Activated T-cell treated with anti-CD3 and anti-CD28 coated beads, Interleukin-2, amount 50 U/mL, for 72 hours (primary cell): ENCODE measurements around the gene BRD3OS. TPM values are rescaled to one million over a fixed set of nuclear protein-coding genes. Genes with fewer than 3 reads are reported as not detected.

Experiments
- ATAC-seq, 2 donors: fragments of 150-1000 bp; cut with Tn5 transposase; replicated peaks in 1 of 2; 2 replicates each; pipeline ENCODE4 v1.10.0; 2021; ENCODE audit warnings: moderate library complexity in 2 of 2, mild to moderate bottlenecking in 1 of 2
- DNase-seq, 2 donors: peaks; one replicate each; pipeline ENCODE4 v3.0.0; 2021 to 2022; ENCODE audit warnings: mixed read lengths in 1 of 2
- H3K27ac Mint-ChIP-seq: one replicate; pipeline ENCODE4 v1.8.0; 2022; ENCODE audit warnings: mild to moderate bottlenecking, moderate library complexity, mixed read lengths
- H3K27me3 Mint-ChIP-seq: one replicate; pipeline ENCODE4 v1.8.0; 2022; ENCODE audit warnings: low read depth, mixed read lengths
- H3K36me3 Mint-ChIP-seq, 2 donors: one replicate each; pipeline ENCODE4 v1.8.0; 2022; ENCODE audit warnings: mixed read lengths in 2 of 2, mild to moderate bottlenecking in 1 of 2; ENCODE audit not compliant: insufficient read depth in 2 of 2
- H3K4me1 Mint-ChIP-seq: one replicate; pipeline ENCODE4 v1.8.0; 2022; ENCODE audit warnings: low read depth, mixed read lengths
- H3K4me3 Mint-ChIP-seq, 2 donors: one replicate each; pipeline ENCODE4 v1.8.0; 2022; ENCODE audit warnings: mild to moderate bottlenecking in 2 of 2, mixed read lengths in 2 of 2, moderate library complexity in 2 of 2
- H3K9me3 Mint-ChIP-seq, 2 donors: one replicate each; pipeline ENCODE4 v1.8.0; 2022; ENCODE audit warnings: mixed read lengths in 2 of 2
- total RNA-seq, 2 donors: library from RNA; stranded (reverse); gene quantifications; one replicate each; pipeline ENCODE4 v1.2.3, GENCODE V29; 2022

The BRD3OS gene
- total RNA-seq, 2 donors from 2014 or later, result 6.3 to 10.3 TPM

DNA sequence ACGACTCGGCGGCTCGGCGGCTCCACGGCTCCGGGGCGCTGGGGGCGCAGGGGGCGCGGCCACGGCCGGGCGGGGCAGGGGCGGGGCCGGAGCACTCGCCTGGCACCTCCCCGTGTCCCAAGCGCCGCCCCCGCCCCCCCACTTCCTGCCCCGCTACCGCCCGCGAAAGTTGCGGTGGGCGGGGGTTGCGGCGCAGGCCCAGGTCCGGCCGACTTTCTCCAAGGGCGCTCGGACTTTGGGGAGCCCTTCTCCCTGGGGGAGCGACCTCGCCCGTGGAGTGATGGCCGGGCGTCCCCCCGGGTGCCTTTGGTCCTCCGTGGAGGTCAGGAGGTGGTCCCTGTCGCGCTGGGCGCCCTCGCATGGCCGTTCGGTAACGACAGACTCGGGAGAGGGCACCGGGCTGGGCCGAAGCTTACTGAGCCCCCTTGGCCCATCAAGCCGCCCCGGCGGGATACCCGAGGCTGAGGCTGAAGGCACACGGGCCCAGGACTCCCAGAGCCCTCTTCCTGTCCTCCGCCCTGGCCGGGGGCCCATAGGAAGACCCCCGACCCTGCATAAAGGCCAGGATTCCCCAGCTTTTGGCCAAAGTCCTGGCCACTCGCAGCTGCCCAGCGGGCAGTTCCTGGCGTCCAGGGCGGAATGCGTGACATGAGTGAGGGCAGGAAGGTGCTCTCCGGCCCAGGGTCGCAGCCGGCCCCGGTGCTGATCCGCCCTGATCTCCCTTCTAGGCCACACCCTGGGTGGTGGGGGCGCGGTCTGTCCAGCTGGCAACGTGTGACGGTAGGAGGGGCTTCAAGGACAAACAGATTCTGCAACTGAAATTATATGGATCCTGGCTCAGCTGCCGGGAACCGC is 32.3 kb upstream of the BRD3OS start:
- Mint-ChIP-seq H3K27me3 (peaks cover 17% of the 10 kb centered on the region), H3K27ac (no peak overlapping the region), H3K4me3 (peak overlapping the region; percentile 64 to 72), H3K9me3 (no peaks in the 10 kb centered on the region), H3K36me3 (no peaks in the 10 kb centered on the region), H3K4me1 (no peaks in the 10 kb centered on the region)
- ATAC-seq (peak; percentile 82 to 84), DNase-seq (peak; percentile 70 to 77)

DNA sequence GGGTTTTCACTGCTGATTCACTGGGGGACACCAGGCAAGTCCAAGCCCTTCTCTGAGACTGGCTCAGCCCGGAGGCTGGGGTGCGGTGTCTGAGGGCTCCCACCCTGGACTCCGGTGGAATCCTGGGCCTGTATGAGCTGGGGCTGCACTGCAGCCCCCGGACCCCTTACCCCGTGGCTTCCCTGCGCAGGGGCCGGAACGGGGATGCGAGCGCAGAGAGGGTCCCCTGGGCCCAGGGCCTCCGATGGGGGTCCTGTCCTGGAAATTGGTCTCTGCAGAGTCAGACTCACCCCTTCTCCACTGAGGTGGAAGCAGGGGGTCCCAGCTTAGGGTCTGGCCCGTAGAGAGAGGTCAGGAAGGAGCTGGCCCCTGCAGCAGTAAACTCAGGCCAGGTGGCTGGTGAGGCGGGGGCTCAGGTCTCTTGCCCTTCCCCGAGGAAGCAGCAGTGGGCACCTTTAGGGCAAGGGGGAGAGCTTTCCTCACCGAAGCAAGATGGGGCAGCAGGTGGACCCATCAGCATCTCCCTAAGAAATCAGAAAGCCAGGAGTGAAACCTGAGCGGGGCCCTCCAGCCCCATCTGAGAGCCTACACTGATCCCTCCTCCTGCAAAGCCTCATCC is 31.5 kb upstream of the BRD3OS start:
- ATAC-seq (no peak), DNase-seq (no peak)
- Mint-ChIP-seq H3K27ac (no peak overlapping the region), H3K9me3 (no peaks in the 10 kb centered on the region), H3K4me3 (peak overlapping the region; percentile 64 to 72), H3K4me1 (no peaks in the 10 kb centered on the region), H3K36me3 (no peaks in the 10 kb centered on the region), H3K27me3 (peaks cover 17% of the 10 kb centered on the region)

DNA sequence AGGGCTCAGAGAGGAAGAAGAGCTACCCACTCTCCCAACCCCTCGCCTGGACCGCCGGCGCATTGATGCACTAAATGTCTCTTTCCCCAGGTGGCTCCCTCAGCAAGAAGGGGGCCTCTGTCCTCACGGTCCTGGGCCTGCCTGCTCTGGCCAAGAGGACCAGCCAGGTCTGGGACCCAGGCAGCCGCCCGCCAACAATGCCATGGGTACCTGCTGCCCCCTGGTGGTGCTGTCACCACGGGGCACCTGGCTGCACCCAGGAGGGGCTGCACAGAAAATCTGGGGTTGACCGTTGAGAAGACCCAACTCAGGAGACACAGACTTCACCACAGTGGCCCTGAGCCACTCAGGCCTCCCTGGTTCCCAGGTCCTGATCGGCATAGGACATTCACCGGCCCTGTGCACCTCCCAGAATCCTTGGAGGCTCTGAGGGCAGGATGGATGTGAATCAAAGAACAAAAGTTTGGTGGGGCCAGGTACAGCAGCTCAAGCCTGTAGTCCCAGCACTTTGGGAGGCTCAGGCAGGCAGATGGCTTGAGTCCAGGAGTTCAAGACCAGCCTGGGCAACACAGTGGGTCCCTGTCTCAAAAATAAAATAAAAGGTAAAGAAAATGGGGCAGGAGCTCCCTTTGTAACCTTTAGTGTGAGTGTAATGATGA is 30.8 kb upstream of the BRD3OS start:
- Mint-ChIP-seq H3K36me3 (no peaks in the 10 kb centered on the region), H3K27ac (no peak overlapping the region), H3K9me3 (no peaks in the 10 kb centered on the region), H3K27me3 (peaks cover 17% of the 10 kb centered on the region), H3K4me3 (peak overlapping the region; percentile 35 to 48), H3K4me1 (no peaks in the 10 kb centered on the region)
- peak; percentile 42 to 46 for ATAC-seq
- DNase-seq, result peak; percentile 83 to 89

DNA sequence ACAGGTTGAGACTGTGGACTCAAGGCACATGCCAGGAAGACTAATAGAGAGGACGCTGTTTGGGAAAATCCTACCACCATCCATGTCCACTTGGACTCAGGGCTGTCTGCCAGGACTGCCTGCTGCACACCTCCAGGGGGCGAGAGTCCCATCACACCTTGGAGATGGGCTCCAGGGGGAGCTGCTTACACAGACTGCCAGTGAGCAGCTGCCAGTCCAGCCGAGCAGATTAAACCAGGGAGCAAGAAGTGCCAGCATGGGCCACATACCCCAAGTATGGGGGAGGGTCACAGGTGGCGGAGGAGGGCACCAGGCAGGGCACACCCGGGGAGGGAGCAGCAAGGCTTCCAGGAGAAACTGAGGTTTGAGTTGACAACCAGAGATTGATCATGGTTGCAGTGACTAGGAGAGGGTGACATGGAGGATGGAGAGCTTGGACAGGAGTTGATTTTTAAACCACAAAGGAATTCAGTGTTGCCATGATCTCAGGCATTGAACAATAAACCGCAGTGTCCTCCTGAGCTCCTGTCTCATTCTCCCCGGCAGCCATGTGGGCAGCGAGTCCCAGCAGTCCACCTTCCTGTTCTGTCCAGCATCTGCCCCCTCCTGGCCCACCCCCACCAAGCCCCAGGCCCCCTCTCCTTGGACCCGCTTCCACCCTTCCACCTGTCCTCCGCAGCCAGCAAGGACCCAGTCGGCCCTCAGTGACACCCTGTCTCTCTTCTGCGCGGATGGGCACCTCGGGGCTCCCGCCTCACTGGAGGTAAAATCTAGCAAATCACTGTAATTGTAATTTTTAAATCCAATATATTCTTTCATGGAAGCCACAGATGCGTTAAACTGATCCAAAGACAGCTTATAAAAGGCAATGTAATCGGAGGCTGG is 30.0 kb upstream of the BRD3OS start:
- H3K4me1 Mint-ChIP-seq, result no peaks in the 10 kb centered on the region
- peaks cover 17% of the 10 kb centered on the region for H3K27me3 Mint-ChIP-seq
- ATAC-seq, result no peak
- DNase-seq, result no peak
- H3K9me3 Mint-ChIP-seq, result no peaks in the 10 kb centered on the region
- no peaks in the 10 kb centered on the region for H3K36me3 Mint-ChIP-seq
- no peak overlapping the region for H3K4me3 Mint-ChIP-seq
- H3K27ac Mint-ChIP-seq, result no peak overlapping the region

DNA sequence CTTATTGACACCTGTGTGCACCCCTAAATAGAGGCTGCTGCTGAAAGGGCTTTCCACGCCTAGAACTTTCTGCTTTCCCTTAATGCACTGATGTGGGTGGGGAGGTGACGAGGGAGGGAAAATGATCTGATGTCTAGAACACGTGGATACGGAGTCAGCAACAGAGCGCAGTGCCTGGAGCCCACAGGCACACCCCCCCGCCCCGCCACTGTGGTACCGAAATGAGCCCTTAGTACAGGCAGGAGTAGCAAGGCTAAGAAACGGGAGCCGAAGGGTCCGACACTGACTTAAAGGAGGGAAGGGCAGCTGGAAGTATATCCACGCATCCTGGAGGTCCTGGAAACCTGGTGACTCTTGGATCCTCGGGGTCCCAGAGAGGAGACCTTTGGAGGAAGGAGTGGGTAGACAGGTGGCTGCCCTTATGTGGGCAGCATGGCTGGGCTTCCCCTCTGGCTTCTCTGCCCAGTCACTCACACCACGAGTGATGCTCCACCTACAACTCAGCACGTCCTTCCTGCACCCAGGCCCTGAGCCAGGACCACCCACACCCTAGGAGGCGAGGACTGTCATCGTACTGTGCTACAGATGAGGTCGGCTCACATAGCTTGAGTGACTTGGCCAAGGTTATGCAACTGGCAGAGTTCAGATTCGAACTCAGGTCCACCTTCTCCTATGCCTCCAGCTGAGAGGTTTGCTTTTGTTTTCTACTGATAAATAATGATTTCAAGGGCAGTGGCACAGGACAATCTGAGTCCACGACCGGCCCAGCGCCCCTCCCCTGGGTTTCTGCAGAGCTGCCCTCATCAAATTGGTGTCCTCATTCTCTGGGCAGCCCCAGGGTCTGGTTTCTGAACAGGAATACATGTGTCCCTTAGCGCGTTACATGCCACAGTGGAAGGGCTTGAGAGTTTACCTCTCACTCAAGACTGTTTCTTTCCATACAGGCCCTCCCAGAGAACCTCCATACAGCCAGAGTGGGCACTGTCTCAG is 28.5 kb upstream of the BRD3OS start:
- DNase-seq, result no peak
- no peaks in the 10 kb centered on the region for H3K36me3 Mint-ChIP-seq
- no peak overlapping the region for H3K27ac Mint-ChIP-seq
- H3K27me3 Mint-ChIP-seq, result peaks cover 9% of the 10 kb centered on the region
- ATAC-seq, result no peak
- no peaks in the 10 kb centered on the region for H3K4me1 Mint-ChIP-seq
- no peak overlapping the region for H3K4me3 Mint-ChIP-seq
- H3K9me3 Mint-ChIP-seq, result no peaks in the 10 kb centered on the region

DNA sequence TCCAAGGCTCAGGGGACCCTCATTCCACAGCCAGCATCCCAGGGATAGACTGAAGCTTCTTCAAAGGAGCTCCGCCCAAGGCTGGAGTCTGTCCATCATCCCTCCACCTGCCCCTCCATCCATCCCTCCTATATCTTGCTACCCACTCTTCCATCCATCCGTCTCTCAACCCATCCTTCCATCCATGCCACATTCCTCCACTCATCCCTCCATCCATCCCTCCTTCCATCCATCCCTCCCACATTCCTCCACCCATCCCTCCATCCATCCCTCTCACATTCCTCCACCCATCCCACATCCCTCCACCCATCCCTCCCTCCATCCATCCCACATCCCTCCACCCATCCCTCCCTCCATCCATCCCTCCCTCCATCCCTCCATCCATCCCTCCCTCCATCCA is 27.7 kb upstream of the BRD3OS start:
- Mint-ChIP-seq H3K27ac (no peak overlapping the region), H3K4me1 (no peaks in the 10 kb centered on the region), H3K9me3 (no peaks in the 10 kb centered on the region), H3K4me3 (no peak overlapping the region), H3K36me3 (no peaks in the 10 kb centered on the region), H3K27me3 (peaks cover 9% of the 10 kb centered on the region)
- ATAC-seq (no peak), DNase-seq (no peak)

DNA sequence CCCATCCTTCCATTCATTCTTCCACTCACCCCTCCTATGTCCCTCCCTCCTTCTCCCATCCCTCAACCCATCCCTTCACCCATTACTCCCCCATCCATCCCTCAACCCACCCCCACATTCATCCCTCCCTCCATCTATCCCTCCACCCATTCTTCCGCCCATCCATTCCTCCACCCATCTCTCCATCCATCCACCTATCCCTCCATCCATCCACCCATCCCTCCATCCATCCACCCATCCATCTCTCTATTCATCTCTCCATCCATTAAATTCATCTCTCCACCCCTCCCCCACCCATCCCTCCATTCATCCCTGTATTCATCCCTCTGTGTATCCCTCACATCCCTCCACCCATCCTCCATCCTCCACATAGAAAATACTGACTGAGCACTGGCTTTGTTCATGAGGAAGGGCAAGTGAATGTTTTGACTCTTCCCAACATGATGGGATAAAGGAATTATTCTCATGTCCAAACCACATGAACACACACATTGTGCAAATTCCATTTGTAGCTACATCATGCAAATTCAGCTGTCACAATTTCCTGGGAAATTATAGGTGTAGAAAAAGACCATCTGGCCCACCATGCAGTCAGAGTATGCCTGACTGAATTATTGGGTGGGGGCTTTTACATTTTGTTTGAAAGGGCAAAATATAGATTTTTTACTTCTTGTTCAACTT is 26.2 kb upstream of the BRD3OS start:
- DNase-seq (no peak), ATAC-seq (no peak)
- Mint-ChIP-seq H3K27ac (no peak overlapping the region), H3K36me3 (no peaks in the 10 kb centered on the region), H3K4me3 (no peak overlapping the region), H3K27me3 (peaks cover 9% of the 10 kb centered on the region), H3K4me1 (no peaks in the 10 kb centered on the region), H3K9me3 (no peaks in the 10 kb centered on the region)

DNA sequence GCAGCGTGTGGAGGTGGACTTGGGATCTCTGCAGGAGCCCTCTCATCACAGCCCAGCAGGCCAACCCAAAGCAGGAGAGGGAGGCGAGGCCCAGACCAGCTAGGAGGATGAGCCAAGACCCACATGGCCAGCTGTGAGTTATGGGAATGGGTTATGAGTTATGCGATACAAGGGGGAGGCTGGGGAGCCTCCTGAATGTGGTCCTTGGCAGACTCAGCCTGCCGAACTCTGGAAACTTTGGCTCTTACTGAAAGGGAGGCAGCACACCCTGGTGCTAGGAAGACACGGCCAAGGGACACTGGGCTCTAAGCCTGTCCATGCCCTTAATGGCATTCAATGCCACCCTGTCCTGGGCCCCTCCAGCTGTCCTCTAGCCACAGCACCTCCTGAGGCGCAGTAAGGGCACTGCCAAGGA is 25.4 kb upstream of the BRD3OS start:
- Mint-ChIP-seq H3K27ac (no peak overlapping the region), H3K4me1 (no peaks in the 10 kb centered on the region), H3K27me3 (peaks cover 3% of the 10 kb centered on the region), H3K36me3 (no peaks in the 10 kb centered on the region), H3K9me3 (no peaks in the 10 kb centered on the region), H3K4me3 (no peak overlapping the region)
- ATAC-seq (no peak), DNase-seq (no peak)

DNA sequence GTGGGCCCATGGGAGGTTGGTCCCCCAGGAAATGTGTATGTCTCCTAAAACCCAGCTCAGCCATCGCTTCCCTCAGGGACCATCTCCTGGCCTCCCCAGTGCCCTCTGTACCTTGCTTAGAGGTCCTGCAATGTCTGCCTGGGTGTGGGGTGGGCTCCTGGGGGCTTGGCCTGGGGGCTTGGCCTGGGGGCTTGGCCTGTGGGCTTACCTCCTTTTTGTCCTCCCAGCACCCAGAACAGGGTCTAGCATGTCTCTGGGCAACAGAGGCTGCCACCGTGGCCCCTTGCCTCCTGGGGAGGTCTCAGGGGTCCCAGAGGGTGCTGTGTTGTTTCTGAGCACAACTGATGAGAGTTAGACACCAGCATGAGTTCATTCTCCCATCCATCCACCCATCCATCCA is 22.5 kb upstream of the BRD3OS start:
- ATAC-seq, result no peak
- H3K27ac Mint-ChIP-seq, result no peak overlapping the region

DNA sequence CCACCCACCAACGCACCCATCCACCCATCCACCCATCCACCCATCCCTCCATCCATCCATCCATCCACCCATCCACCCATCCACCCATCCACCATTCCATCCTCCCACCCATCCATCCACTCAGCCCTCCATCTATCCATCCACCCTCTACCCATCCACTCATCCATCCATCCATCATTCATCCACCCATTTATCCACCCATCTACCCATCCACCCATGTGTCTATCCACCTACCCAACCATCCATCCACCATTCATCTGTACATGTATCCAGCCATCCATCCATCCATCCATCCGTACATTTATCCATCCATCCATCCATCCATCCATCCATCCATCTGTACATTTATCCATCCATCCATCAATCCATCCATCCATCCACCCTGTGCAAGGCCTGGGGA is 22.0 kb upstream of the BRD3OS start:
- Mint-ChIP-seq H3K4me1 (no peaks in the 10 kb centered on the region), H3K27me3 (no peaks in the 10 kb centered on the region), H3K27ac (no peak overlapping the region), H3K4me3 (no peak overlapping the region), H3K36me3 (no peaks in the 10 kb centered on the region), H3K9me3 (no peaks in the 10 kb centered on the region)
- ATAC-seq (no peak), DNase-seq (no peak)

More for the DNA sequence above, 22.5 kb upstream of the BRD3OS start:
- no peaks in the 10 kb centered on the region for H3K36me3 Mint-ChIP-seq
- no peak for DNase-seq
- no peaks in the 10 kb centered on the region for H3K9me3 Mint-ChIP-seq
- no peaks in the 10 kb centered on the region for H3K4me1 Mint-ChIP-seq
- no peak overlapping the region for H3K4me3 Mint-ChIP-seq
- H3K27me3 Mint-ChIP-seq, result no peaks in the 10 kb centered on the region

DNA sequence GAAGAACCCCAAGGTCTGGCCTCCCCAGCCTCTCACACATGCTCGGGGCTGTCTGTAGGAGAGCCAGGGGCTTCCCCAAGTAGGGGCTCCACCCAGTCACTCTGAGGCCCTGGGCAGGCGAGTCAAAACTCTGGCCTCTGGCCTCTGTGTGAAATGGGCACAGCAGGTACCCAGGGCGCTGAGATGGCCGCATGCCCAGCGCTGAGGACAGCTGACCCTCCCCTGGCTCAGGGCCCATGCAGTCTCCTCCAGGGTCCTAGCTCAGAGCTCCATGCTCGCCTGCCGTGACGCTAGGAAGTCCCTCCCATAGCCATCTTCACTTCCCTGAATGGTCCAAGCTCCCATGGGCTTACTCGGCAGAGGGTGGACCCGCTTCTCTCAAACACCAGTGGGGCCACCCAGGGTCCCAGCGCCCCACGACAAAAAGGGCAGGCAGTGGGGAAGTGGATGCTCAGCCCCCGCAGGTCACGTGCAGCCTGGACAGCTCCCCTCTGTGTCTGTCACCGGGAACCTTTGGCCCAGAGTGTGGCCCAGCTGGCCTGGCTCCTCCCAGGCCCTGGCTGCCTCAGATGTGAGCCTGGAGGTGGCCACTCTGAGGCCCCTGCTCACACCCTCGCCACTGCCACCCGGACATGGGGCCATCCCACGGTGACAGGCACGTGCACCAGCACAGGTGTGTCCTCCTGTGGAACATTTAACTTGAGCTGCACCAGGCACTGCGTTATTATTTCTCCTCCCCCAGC is 21.0 kb upstream of the BRD3OS start:
- Mint-ChIP-seq H3K9me3 (no peaks in the 10 kb centered on the region), H3K4me1 (no peaks in the 10 kb centered on the region)

More for the DNA sequence above, 21.0 kb upstream of the BRD3OS start:
- DNase-seq (no peak), ATAC-seq (no peak)
- H3K36me3 Mint-ChIP-seq, result no peaks in the 10 kb centered on the region
- H3K27me3 Mint-ChIP-seq, result no peaks in the 10 kb centered on the region
- H3K27ac Mint-ChIP-seq, result no peak overlapping the region
- H3K4me3 Mint-ChIP-seq, result no peak overlapping the region
